Aorta (tissue), 5 donors: Measurements from ENCODE around the gene NR2F2. TPM values are rescaled to one million over a fixed set of nuclear protein-coding genes. Genes with fewer than 3 reads are reported as not detected.

Experiments
- ATAC-seq: fragments of 200-7000 bp; cut with Tn5 transposase; one replicate; pipeline ENCODE4 v1.9.1; 2022; ENCODE audit warnings: moderate library complexity; ENCODE audit not compliant: low FRiP score
- DNase-seq, 2 donors: peaks; one replicate each; pipeline ENCODE4 v3.0.0-alpha.2; 2020
- H3K27ac ChIP-seq, 2 donors: one replicate each; pipeline ENCODE4 v1.5.1; 2013; ENCODE audit warnings: low read length in 2 of 2, mild to moderate bottlenecking in 2 of 2, moderate library complexity in 2 of 2, control low read depth in 1 of 2, inconsistent platforms in 1 of 2, low read depth in 1 of 2
- H3K27me3 ChIP-seq, 2 donors: one replicate each; pipeline ENCODE4 v1.6.1; 2013; ENCODE audit warnings: control low read depth in 1 of 2, low read length in 1 of 2, mild to moderate bottlenecking in 1 of 2, moderate library complexity in 1 of 2; ENCODE audit not compliant: insufficient read depth in 2 of 2, control insufficient read depth in 1 of 2
- H3K36me3 ChIP-seq, 2 donors: one replicate each; pipeline ENCODE4 v1.6.1; 2013; ENCODE audit warnings: control low read depth in 1 of 2, low read length in 1 of 2, mild to moderate bottlenecking in 1 of 2; ENCODE audit not compliant: insufficient read depth in 2 of 2, control insufficient read depth in 1 of 2
- H3K4me1 ChIP-seq, 2 donors: one replicate each; pipeline ENCODE4 v1.6.1; 2013; ENCODE audit warnings: low read length in 2 of 2, control low read depth in 1 of 2, mild to moderate bottlenecking in 1 of 2, moderate library complexity in 1 of 2; ENCODE audit not compliant: insufficient read depth in 2 of 2, control insufficient read depth in 1 of 2
- H3K4me3 ChIP-seq, 2 donors: one replicate each; pipeline ENCODE4 v1.5.1; 2013; ENCODE audit warnings: low read length in 2 of 2, control low read depth in 1 of 2, mild to moderate bottlenecking in 1 of 2
- H3K9me3 ChIP-seq: one replicate; pipeline ENCODE4 v1.6.1; 2013; ENCODE audit warnings: mild to moderate bottlenecking, low read length; ENCODE audit not compliant: control insufficient read depth
- WGBS, 2 donors: extraction: QIAGEN DNeasy Blood & Tissue Kit; methylation state at CpG; one replicate each; pipeline ENCODE4 v1.1.7; 2013; 5-methylcytosine and 5-hydroxymethylcytosine counted together
- intact Hi-C, 2 donors: fragments of 100-400 bp; cut with DNase I; formaldehyde crosslinking; loops; one replicate each; pipeline versions ENCODE4 v1.14.2 to v1.15.0; 2022
- polyA plus RNA-seq, 2 donors: library from polyadenylated mRNA; stranded (reverse); fragments of 200-250 nt; gene quantifications; one replicate each; pipeline ENCODE4 v1.2.3, GENCODE V29; 2013
- total RNA-seq, 2 donors: library from RNA; stranded (reverse); fragmentation: NEBNext Ultra II Directional; extraction: Animal tissue kit (Norgen Biotek cat#: 25700); gene quantifications; one replicate each; pipeline ENCODE4 v1.2.1, GENCODE V29; 2021
- donor health status: healthy with polysubstance abuse.
- donor health status: Bipolar disorder and iron deficiency.
- donor health status: DM: no; HTN: no; CAD: no.
- donor health status: DM: no; HTN: no; CAD: no.
- donor health status: DM: yes; HTN: yes; CAD: no.

NR2F2 gene
- total and polyA plus RNA-seq, 4 donors, result 26.0 to 132 (median 108) TPM

GRCh38 chr15:96297783-96298182, 32.7 kb upstream of the NR2F2 start:
- peaks cover 1% of the 10 kb centered on the region for H3K9me3 ChIP-seq

GRCh38 chr15:96298217-96298616, 32.3 kb upstream of the NR2F2 start:
- peaks cover 1% of the 10 kb centered on the region for H3K9me3 ChIP-seq
- no peaks in the 10 kb centered on the region for H3K27me3 ChIP-seq
- no peaks in the 10 kb centered on the region for H3K36me3 ChIP-seq
- WGBS, 2 donors, result 96 to 98% methylated on average over 2 of the region's 2 CpGs
- no peak overlapping the region for H3K4me3 ChIP-seq
- intact Hi-C loops, result no loop called here
- DNase-seq (no peak), ATAC-seq (no peak)
- H3K27ac ChIP-seq, result no peak overlapping the region
- no peaks in the 10 kb centered on the region for H3K4me1 ChIP-seq

More at GRCh38 chr15:96297783-96298182, 32.7 kb upstream of the NR2F2 start:
- Histone ChIP-seq H3K27me3 (no peaks in the 10 kb centered on the region), H3K36me3 (no peaks in the 10 kb centered on the region), H3K27ac (no peak overlapping the region), H3K4me1 (no peaks in the 10 kb centered on the region), H3K4me3 (no peak overlapping the region)
- no peak for ATAC-seq
- WGBS, 2 donors, result 90 to 94% methylated on average over 4 of the region's 4 CpGs
- no peak for DNase-seq
- intact Hi-C loops, result no loop called here

DNA sequence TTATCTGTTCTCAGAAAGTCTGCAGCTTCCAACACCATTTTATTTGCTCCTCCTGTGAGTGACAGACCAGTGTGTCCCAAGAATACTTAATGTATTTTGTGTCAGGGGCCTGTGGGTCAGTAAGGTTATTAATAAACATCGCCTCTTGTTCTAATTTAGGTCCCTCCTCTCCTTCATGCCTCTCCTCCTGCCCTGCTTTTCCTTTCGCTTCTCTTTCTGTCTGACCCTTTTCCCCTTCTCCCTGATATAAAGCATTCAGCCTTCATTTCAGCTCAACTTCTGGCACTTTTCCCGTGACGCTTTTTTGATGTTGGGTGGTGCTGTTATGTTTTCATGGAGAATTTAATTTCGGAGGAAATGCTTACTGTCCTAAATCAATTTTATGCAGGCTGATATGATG, 29.7 kb upstream of the NR2F2 start:
- Histone ChIP-seq H3K4me3 (no peak overlapping the region), H3K9me3 (peaks cover 1% of the 10 kb centered on the region), H3K4me1 (no peaks in the 10 kb centered on the region), H3K36me3 (no peaks in the 10 kb centered on the region), H3K27ac (no peak overlapping the region), H3K27me3 (no peaks in the 10 kb centered on the region)
- 46 to 52% methylated on average over 5 of the region's 5 CpGs for WGBS, 2 donors
- intact Hi-C loops, result no loop called here
- DNase-seq (no peak), ATAC-seq (no peak)

GRCh38 chr15:96303503-96304056, 26.9 kb upstream of the NR2F2 start:
- 73 to 80% methylated on average over 9 of the region's 9 CpGs for WGBS, 2 donors
- Histone ChIP-seq H3K4me1 (no peaks in the 10 kb centered on the region), H3K27ac (no peak overlapping the region), H3K9me3 (peaks cover 1% of the 10 kb centered on the region), H3K4me3 (no peak overlapping the region), H3K36me3 (no peaks in the 10 kb centered on the region), H3K27me3 (no peaks in the 10 kb centered on the region)
- DNase-seq (no peak), ATAC-seq (no peak)
- intact Hi-C loops, result no loop called here

- DNase-seq, result no peak
- Histone ChIP-seq H3K4me3 (no peak overlapping the region), H3K27me3 (no peaks in the 10 kb centered on the region), H3K9me3 (no peaks in the 10 kb centered on the region), H3K36me3 (no peaks in the 10 kb centered on the region), H3K27ac (no peak overlapping the region), H3K4me1 (no peaks in the 10 kb centered on the region)
- WGBS, 2 donors, result 77 to 97% methylated on average over 3 of the region's 3 CpGs
- intact Hi-C loops, result no loop called here
- no peak for ATAC-seq
Measured at GRCh38 chr15:96304839-96305238, 25.7 kb upstream of the NR2F2 start.

- ATAC-seq (no peak), DNase-seq (no peak)
- no peaks in the 10 kb centered on the region for H3K27me3 ChIP-seq
- no peak overlapping the region for H3K4me3 ChIP-seq
- no peaks in the 10 kb centered on the region for H3K9me3 ChIP-seq
- no peaks in the 10 kb centered on the region for H3K36me3 ChIP-seq
- WGBS, 2 donors, result 95 to 97% methylated on average over 1 of the region's 1 CpG
- no peaks in the 10 kb centered on the region for H3K4me1 ChIP-seq
- intact Hi-C loops, result no loop called here
- H3K27ac ChIP-seq, result no peak overlapping the region
Measured at GRCh38 chr15:96306321-96306720, 24.2 kb upstream of the NR2F2 start.

DNA sequence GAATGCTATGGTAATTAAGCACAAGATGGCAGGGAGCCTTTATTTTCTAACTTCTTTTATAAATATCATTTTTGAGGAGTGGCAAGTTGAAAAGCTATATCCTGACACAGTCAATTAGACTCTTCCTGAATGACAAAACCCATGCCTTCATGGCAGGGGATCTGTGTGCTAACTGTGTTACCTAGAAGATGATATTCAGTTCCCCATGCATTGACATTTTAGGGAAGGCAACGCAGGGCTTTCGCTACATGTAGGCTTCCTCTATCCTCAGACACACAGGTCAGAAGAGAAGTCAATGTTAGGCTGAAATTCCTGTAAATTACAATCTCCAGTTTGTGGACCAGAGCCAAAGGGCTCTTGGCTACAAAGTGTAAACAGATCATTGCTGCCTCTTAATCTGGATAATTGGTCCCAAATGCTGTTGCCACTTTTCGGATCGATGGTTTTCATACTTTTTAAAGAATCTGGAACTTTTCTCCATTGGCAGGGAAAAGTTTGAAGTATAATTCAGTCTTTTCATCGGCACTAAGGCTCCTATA, 22.6 kb upstream of the NR2F2 start:
- WGBS, 2 donors, result 89 to 91% methylated on average over 5 of the region's 5 CpGs
- Histone ChIP-seq H3K27me3 (no peaks in the 10 kb centered on the region), H3K27ac (no peak overlapping the region), H3K36me3 (no peaks in the 10 kb centered on the region), H3K4me1 (no peaks in the 10 kb centered on the region), H3K9me3 (no peaks in the 10 kb centered on the region), H3K4me3 (no peak overlapping the region)
- ATAC-seq, result no peak
- DNase-seq, result no peak
- intact Hi-C loops, result no loop called here

- 50 to 62% methylated on average over 5 of the region's 5 CpGs for WGBS, 2 donors
- H3K27me3 ChIP-seq, result no peaks in the 10 kb centered on the region
- no peaks in the 10 kb centered on the region for H3K4me1 ChIP-seq
- DNase-seq, result no peak
- no peaks in the 10 kb centered on the region for H3K36me3 ChIP-seq
- H3K27ac ChIP-seq, result no peak overlapping the region
- no peak for ATAC-seq
- intact Hi-C loops, result no loop called here
- no peak overlapping the region for H3K4me3 ChIP-seq
- H3K9me3 ChIP-seq, result no peaks in the 10 kb centered on the region
Measured at GRCh38 chr15:96309143-96309660, 21.3 kb upstream of the NR2F2 start.

DNA sequence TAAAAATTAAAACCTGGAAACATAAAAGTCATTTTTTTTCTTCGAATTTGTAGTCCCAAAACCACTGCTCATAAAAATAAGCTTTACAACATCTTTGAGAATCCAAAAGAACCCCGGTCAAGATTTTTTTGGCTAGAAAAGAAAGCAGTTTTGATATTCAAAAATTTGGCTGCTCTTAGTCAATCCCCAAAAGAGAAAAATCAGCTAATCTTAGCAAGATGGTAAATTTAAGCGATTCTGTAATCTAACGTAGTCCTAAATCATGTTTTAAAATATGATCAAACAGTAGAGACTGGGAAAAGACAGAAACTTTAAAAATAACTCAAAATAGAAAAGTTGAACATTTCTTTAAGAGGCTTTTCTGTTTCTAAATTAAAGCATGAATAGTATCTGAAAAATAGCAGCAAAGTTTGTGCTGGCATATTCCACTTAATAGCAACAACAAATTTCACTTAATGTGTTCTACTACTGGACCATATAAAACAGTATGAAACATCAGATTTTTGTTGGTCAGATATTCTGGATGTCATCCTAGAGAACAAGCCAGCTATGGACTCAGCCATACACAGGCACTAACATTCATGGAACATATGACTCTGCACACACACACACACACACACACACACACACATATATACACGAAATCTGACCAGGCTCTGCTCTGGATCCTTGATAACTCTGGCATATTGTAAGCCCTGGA, 19.1 kb upstream of the NR2F2 start:
- Histone ChIP-seq H3K27me3 (no peaks in the 10 kb centered on the region), H3K36me3 (no peaks in the 10 kb centered on the region), H3K9me3 (no peaks in the 10 kb centered on the region), H3K4me3 (no peak overlapping the region), H3K4me1 (no peaks in the 10 kb centered on the region), H3K27ac (peak overlapping the region in 1 of 2 donors; percentile 36)
- ATAC-seq (peak; percentile 47), DNase-seq (no peak)
- WGBS, 2 donors, result 15% methylated on average over 5 of the region's 5 CpGs
- intact Hi-C loops, result no loop called here
